Stimulated activated CD8-positive, alpha-beta memory T cell treated with anti-CD3 and anti-CD28 coated beads, Interleukin-7, amount 100 ng/mL, for 1 hour (primary cell): ENCODE data around the gene PLEK2.
"Not testable (repeated sequence)": the region's sequence is repeated elsewhere in the genome, so short reads cannot be mapped to it uniquely, and the experiment has no call there.

Source experiments
- DNase-seq, 2 donors: peaks; one replicate each; pipeline ENCODE4 v3.0.0-alpha.2; 2020; ENCODE audit warnings: low read depth in 2 of 2

Gene PLEK2

GRCh38 chr14:67428501-67429031, 16.6 kb upstream of the PLEK2 start:
- no peak for DNase-seq

GRCh38 chr14:67426983-67427606, 15.1 kb upstream of the PLEK2 start:
- peak; percentile 42 to 47 for DNase-seq

GRCh38 chr14:67426161-67426560, 14.2 kb upstream of the PLEK2 start:
- no peak for DNase-seq

GRCh38 chr14:67425608-67426007, 13.6 kb upstream of the PLEK2 start:
- no peak for DNase-seq

- DNase-seq, result no peak
Observed at GRCh38 chr14:67424539-67424938, 12.6 kb upstream of the PLEK2 start.

- DNase-seq, result no peak
Observed at GRCh38 chr14:67423424-67423823, 11.5 kb upstream of the PLEK2 start.

- no peak for DNase-seq
Observed at GRCh38 chr14:67421356-67422224, 9.6 kb upstream of the PLEK2 start.

- no peak for DNase-seq
Observed at GRCh38 chr14:67420102-67420739, 8.3 kb upstream of the PLEK2 start.

GRCh38 chr14:67418401-67419191, 6.6 kb upstream of the PLEK2 start:
- DNase-seq, result no peak

GRCh38 chr14:67417633-67418032, 5.7 kb upstream of the PLEK2 start:
- no peak for DNase-seq

- no peak for DNase-seq
Observed at GRCh38 chr14:67416810-67417209, 4.8 kb upstream of the PLEK2 start.

GRCh38 chr14:67416085-67416484, 4.1 kb upstream of the PLEK2 start:
- DNase-seq, result no peak

GRCh38 chr14:67415610-67416009, 3.6 kb upstream of the PLEK2 start:
- DNase-seq, result not testable (repeated sequence)

GRCh38 chr14:67413806-67414769, 2.1 kb upstream of the PLEK2 start:
- DNase-seq, result no peak

- DNase-seq, result no peak
Observed at GRCh38 chr14:67411370-67411769, 595 bp downstream of the PLEK2 start.

- no peak for DNase-seq
Observed at GRCh38 chr14:67410313-67410712, 1.7 kb downstream of the PLEK2 start.

- DNase-seq, result no peak
Observed at GRCh38 chr14:67409461-67409860, 2.5 kb downstream of the PLEK2 start.

GRCh38 chr14:67408122-67408801, 3.7 kb downstream of the PLEK2 start:
- not testable (repeated sequence) for DNase-seq

- DNase-seq, result no peak
Observed at GRCh38 chr14:67405771-67406170, 6.2 kb downstream of the PLEK2 start.

GRCh38 chr14:67400434-67400833, 11.5 kb downstream of the PLEK2 start:
- no peak for DNase-seq
